GM12878 (cell line): ENCODE data around the gene GDAP1L1. TPM values are rescaled to one million over a fixed set of nuclear protein-coding genes. Genes with fewer than 3 reads are reported as not detected.

Experiments used
- ATAC-seq: fragments of 200-7000 bp; cut with Tn5 transposase; 3 replicates; pipeline ENCODE4 v1.9.1; 2020; ENCODE audit warnings: mild to moderate bottlenecking, moderate library complexity
- BruUV-seq: library from RNA; stranded (reverse); fragments of 400-500 nt; replicated peaks from 2 replicates; lab custom pipeline; 2021; lab: Mats Ljungman, UMichigan
- CTCF ChIA-PET: fragments of 300-600 bp; sonication (Branson Sonifier 250); formaldehyde crosslinking; extraction: SDS; loops from one replicate; lab custom pipeline; 2021; ENCODE audit warnings: inconsistent platforms; lab: Yijun Ruan, JAX
- POLR2A ChIA-PET: fragments of 350-600 bp; formaldehyde crosslinking; extraction: SDS; loops from one replicate; lab custom pipeline; 2021; ENCODE audit warnings: inconsistent platforms; lab: Charles Lee
- RAD21 ChIA-PET: fragments of 300-600 bp; sonication (Branson Sonifier 250); formaldehyde crosslinking; loops from one replicate; lab custom pipeline; 2023; ENCODE audit warnings: antibody characterized with exemption; ENCODE audit not compliant: unreplicated experiment; lab: Charles Lee
- SMC1A ChIA-PET: fragments of 300-600 bp; sonication (Branson Sonifier 250); formaldehyde crosslinking; loops from one replicate; lab custom pipeline; 2023; ENCODE audit not compliant: unreplicated experiment, uncharacterized antibody; lab: Charles Lee
- DNase-seq: peaks from one replicate; pipeline ENCODE4 v3.0.0-alpha.2; 2011; ENCODE audit warnings: low read depth, low spot score
- FAIRE-seq: peaks from 3 replicates; lab custom pipeline; 2011; peaks lifted over from hg19 to GRCh38; lab: Jason Lieb, UNC
- H2AFZ ChIP-seq: 2 replicates; pipeline ENCODE4 v1.6.0; 2011; ENCODE audit warnings: low read depth, low read length, control low read depth; ENCODE audit not compliant: control insufficient read depth
- H3K27ac ChIP-seq: 2 replicates; pipeline ENCODE4 v1.5.1; 2011; ENCODE audit warnings: control low read depth; ENCODE audit not compliant: control insufficient read depth, insufficient read depth
- H3K27me3 ChIP-seq, 2 experiments: replicated peaks in 1 of 2; 2 replicates each; pipeline versions ENCODE4 v1.6.0 to v1.6.1; 2011; ENCODE audit warnings: low read length in 1 of 2; ENCODE audit not compliant: control insufficient read depth in 2 of 2, insufficient read depth in 2 of 2
- H3K36me3 ChIP-seq, 2 experiments: 2 replicates each; pipeline ENCODE4 v1.5.1; 2011; ENCODE audit warnings: low read length in 1 of 2; ENCODE audit not compliant: control insufficient read depth in 2 of 2, insufficient read depth in 2 of 2
- H3K4me1 ChIP-seq: 2 replicates; pipeline ENCODE4 v1.6.1; 2011; ENCODE audit warnings: mild to moderate bottlenecking, low read length, moderate library complexity, mixed read lengths; ENCODE audit not compliant: control insufficient read depth, insufficient read depth
- H3K4me2 ChIP-seq: 2 replicates; pipeline ENCODE4 v1.6.0; 2011; ENCODE audit warnings: control low read depth; ENCODE audit not compliant: control insufficient read depth, insufficient read depth
- H3K4me3 ChIP-seq: fragments of 200-600 bp; sonication (generic); 2 replicates; pipeline ENCODE4 v1.5.1; 2016
- H3K79me2 ChIP-seq: 2 replicates; pipeline ENCODE4 v1.6.0; 2011; ENCODE audit warnings: low read length; ENCODE audit not compliant: control insufficient read depth, insufficient read depth
- H3K9ac ChIP-seq: 2 replicates; pipeline ENCODE4 v1.8.0; 2011; ENCODE audit warnings: low read length, control low read depth, mixed read lengths; ENCODE audit not compliant: control insufficient read depth, insufficient read depth
- H3K9me3 ChIP-seq: replicated peaks from 3 replicates; pipeline ENCODE4 v1.5.1; 2011; ENCODE audit warnings: mild to moderate bottlenecking, low read length; ENCODE audit not compliant: control insufficient read depth, insufficient read depth
- H4K20me1 ChIP-seq: 2 replicates; pipeline ENCODE4 v1.6.0; 2011; ENCODE audit not compliant: control insufficient read depth, insufficient read depth
- LARP7 ChIP-seq: fragments of 450-650 bp; IDR thresholded peaks from 2 replicates; pipeline ENCODE4 v1.6.1; 2017; ENCODE audit warnings: mild to moderate bottlenecking
- MEF2B ChIP-seq: fragments of 450-650 bp; IDR thresholded peaks from 2 replicates; pipeline ENCODE4 v1.6.1; 2018; ENCODE audit warnings: mild to moderate bottlenecking, moderate library complexity; ENCODE audit not compliant: partially characterized antibody, poor library complexity, severe bottlenecking
- MYC ChIP-seq: IDR thresholded peaks from 2 replicates; pipeline ENCODE4 v1.6.1; 2011; ENCODE audit warnings: mild to moderate bottlenecking, low read length, moderate library complexity, inconsistent platforms; ENCODE audit not compliant: insufficient read depth, insufficient replicate concordance, insufficient read length, severe bottlenecking
- NFIC ChIP-seq: IDR thresholded peaks from 2 replicates; pipeline ENCODE4 v1.6.1; 2012; ENCODE audit warnings: low read depth, mild to moderate bottlenecking, inconsistent platforms, low read length, moderate library complexity
- RCOR1 ChIP-seq: conservative IDR thresholded peaks from 2 replicates; pipeline ENCODE4 v1.6.1; 2012; ENCODE audit warnings: low read depth, low read length, improper control_type of control experiment
- SP1 ChIP-seq: IDR thresholded peaks from one replicate; pipeline ENCODE4 v1.6.1; 2011; ENCODE audit warnings: low read depth, low read length
- SUPT20H ChIP-seq: IDR thresholded peaks from 2 replicates; pipeline ENCODE4 v1.6.1; 2011; ENCODE audit warnings: low read depth, mild to moderate bottlenecking, low read length, moderate library complexity, borderline replicate concordance; ENCODE audit not compliant: control insufficient read depth
- WGBS: methylation state at CpG from one replicate; pipeline ENCODE4 v1.1.6; 2016; ENCODE audit warnings: low lambda C conversion rate; ENCODE audit not compliant: insufficient replicate concordance, insufficient coverage; ENCODE audit errors: missing lambda C conversion rate; 5-methylcytosine and 5-hydroxymethylcytosine counted together
- in situ Hi-C: fragments of 300-500 bp; cut with MboI; formaldehyde crosslinking; loops from 9 replicates; pipeline ENCODE4 v1.14.3; 2018; ENCODE audit warnings: mixed read lengths
- intact Hi-C: fragments of 100-400 bp; cut with micrococcal nuclease; formaldehyde crosslinking; loops from one replicate; pipeline ENCODE4 v1.14.2; 2022; ENCODE audit not compliant: unreplicated experiment
- polyA plus RNA-seq, 11 experiments: library from polyadenylated mRNA; depleted of rRNA in 4 of 11; unstranded in 6 of 11; stranded (reverse) in 5 of 11; fragments of >200 nt; fragmentation: Nextera tagmentation in 4 of 11; fragmentation: Illumina TruSeq in 1 of 11; extraction: Ambion mirVana in 4 of 11; extraction: Trizol in 1 of 11; gene quantifications; 1 replicate in 1 of 11; 2 replicates in 10 of 11; pipeline versions ENCODE4 v1.2.1 to v1.2.3, GENCODE V29; 2011 to 2016; ENCODE audit warnings: inconsistent platforms in 2 of 11, missing spikeins in 2 of 11, low read depth in 1 of 11
- total RNA-seq, 4 experiments: library from RNA; depleted of rRNA in 3 of 4; stranded (reverse); fragments of >200 nt in 3 of 4; fragmentation: Illumina TruSeq in 1 of 4; extraction: Trizol in 1 of 4; gene quantifications; 2 replicates each; pipeline versions ENCODE4 v1.2.1 to v1.2.3, GENCODE V29; 2013 to 2021
- TF ChIP-seq, protein P1 (sequence below): fragments of 450-650 bp; IDR thresholded peaks from 2 replicates; pipeline ENCODE4 v1.6.1; 2017; ENCODE audit warnings: mild to moderate bottlenecking, moderate library complexity
- TF ChIP-seq, protein P2 (sequence below): IDR thresholded peaks from 2 replicates; pipeline ENCODE4 v1.6.1; 2011; ENCODE audit warnings: low read depth, low read length, improper control_type of control experiment, borderline replicate concordance

GDAP1L1 gene
- total and polyA plus RNA-seq, 10 of the 15 experiments (the other 5 are each of a cell fraction or from before 2014, with no cell fraction given): 0.08 to 0.38 TPM; not detected in 8

DNA sequence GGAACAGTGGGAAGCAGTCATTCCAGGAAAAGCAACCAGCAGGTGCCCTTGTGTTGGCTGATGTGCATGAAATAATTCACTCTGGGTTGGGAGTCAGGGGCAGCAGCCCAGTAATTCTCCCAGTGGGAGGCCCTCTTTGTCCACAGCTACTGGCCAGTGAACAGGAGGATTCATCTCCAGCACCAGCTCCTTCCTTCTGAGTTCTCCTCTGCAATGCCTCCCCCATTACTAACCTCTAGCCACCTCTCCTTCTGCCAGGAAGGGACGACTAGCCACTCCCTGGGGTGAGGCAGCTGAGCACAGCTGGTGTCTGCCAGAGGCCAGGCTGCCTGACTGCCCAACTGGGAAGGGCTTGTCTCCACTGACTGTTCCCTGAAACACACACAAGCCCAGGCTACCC is 77.2 kb downstream of the GDAP1L1 start:
- ChIA-PET RAD21 (no interaction called here), POLR2A (no interaction called here), SMC1A (interaction anchor here (2.1 kb wide), 1 partner anchor 13 kb away, joined by 6 read pairs; the partner anchor contains the start of gene FITM2), CTCF (interaction anchor here (1.1 kb wide), 1 partner anchor 107 kb away, joined by 3 read pairs; no protein-coding TSS in a partner anchor)
- H3K9ac ChIP-seq: no peak overlapping the region
- in situ Hi-C loops: no loop called here
- no peak for DNase-seq
- no peak overlapping the region for H3K27ac ChIP-seq
- H3K27me3 ChIP-seq: no peaks in the 10 kb centered on the region; a peak in 2 of 4 replicates
- H3K36me3 ChIP-seq: no peaks in the 10 kb centered on the region
- ATAC-seq: no peak
- no peak for FAIRE-seq
- no TSS peak for BruUV-seq
- H4K20me1 ChIP-seq: no peaks in the 10 kb centered on the region
- intact Hi-C loops: no loop called here
- no peaks in the 10 kb centered on the region for H3K79me2 ChIP-seq
- H3K4me2 ChIP-seq: no peak overlapping the region
- 0% methylated on average over 1 of the region's 1 CpG for WGBS
- TF ChIP-seq, protein P1, sequence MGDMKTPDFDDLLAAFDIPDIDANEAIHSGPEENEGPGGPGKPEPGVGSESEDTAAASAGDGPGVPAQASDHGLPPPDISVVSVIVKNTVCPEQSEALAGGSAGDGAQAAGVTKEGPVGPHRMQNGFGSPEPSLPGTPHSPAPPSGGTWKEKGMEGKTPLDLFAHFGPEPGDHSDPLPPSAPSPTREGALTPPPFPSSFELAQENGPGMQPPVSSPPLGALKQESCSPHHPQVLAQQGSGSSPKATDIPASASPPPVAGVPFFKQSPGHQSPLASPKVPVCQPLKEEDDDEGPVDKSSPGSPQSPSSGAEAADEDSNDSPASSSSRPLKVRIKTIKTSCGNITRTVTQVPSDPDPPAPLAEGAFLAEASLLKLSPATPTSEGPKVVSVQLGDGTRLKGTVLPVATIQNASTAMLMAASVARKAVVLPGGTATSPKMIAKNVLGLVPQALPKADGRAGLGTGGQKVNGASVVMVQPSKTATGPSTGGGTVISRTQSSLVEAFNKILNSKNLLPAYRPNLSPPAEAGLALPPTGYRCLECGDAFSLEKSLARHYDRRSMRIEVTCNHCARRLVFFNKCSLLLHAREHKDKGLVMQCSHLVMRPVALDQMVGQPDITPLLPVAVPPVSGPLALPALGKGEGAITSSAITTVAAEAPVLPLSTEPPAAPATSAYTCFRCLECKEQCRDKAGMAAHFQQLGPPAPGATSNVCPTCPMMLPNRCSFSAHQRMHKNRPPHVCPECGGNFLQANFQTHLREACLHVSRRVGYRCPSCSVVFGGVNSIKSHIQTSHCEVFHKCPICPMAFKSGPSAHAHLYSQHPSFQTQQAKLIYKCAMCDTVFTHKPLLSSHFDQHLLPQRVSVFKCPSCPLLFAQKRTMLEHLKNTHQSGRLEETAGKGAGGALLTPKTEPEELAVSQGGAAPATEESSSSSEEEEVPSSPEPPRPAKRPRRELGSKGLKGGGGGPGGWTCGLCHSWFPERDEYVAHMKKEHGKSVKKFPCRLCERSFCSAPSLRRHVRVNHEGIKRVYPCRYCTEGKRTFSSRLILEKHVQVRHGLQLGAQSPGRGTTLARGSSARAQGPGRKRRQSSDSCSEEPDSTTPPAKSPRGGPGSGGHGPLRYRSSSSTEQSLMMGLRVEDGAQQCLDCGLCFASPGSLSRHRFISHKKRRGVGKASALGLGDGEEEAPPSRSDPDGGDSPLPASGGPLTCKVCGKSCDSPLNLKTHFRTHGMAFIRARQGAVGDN: no peak
- TF ChIP-seq NFIC (no peak), SUPT20H (no peak), RCOR1 (no peak), MEF2B (no peak), MYC (no peak), SP1 (no peak), LARP7 (no peak)
- TF ChIP-seq, protein P2, sequence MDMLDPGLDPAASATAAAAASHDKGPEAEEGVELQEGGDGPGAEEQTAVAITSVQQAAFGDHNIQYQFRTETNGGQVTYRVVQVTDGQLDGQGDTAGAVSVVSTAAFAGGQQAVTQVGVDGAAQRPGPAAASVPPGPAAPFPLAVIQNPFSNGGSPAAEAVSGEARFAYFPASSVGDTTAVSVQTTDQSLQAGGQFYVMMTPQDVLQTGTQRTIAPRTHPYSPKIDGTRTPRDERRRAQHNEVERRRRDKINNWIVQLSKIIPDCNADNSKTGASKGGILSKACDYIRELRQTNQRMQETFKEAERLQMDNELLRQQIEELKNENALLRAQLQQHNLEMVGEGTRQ: no peak
- H2AFZ ChIP-seq: no peak overlapping the region
- H3K4me3 ChIP-seq: no peak overlapping the region
- no peaks in the 10 kb centered on the region for H3K4me1 ChIP-seq
- H3K9me3 ChIP-seq: no peaks in the 10 kb centered on the region; the same call in 2 of the 3 replicates
